Pancreas (tissue), 10 donors: ENCODE measurements around the gene ATG7. TPM values are rescaled to one million over a fixed set of nuclear protein-coding genes. Genes with fewer than 3 reads are reported as not detected.

Source experiments
- ATAC-seq, 4 donors: fragments of 200-7000 bp; cut with Tn5 transposase; one replicate each; pipeline versions ENCODE4 v1.8.0 to v1.9.1; 2020; ENCODE audit warnings: mild to moderate bottlenecking in 4 of 4, moderate library complexity in 4 of 4
- DNase-seq, 6 donors: peaks; one replicate each; pipeline ENCODE4 v3.0.0-alpha.2; 2020
- FAIRE-seq: peaks from 2 replicates; lab custom pipeline; 2012; peaks lifted over from hg19 to GRCh38; lab: Jason Lieb, UNC
- H3K27ac ChIP-seq, 4 donors: fragments of 200-600 bp; sonication (generic); 1 replicate in 3 of 4; 2 replicates in 1 of 4; pipeline versions ENCODE4 v1.5.0 to v1.8.0; 2020
- H3K27me3 ChIP-seq, 4 donors: fragments of 200-600 bp; one replicate each; pipeline ENCODE4 v1.8.0; 2021
- H3K36me3 ChIP-seq, 3 donors: fragments of 200-600 bp; sonication (generic) in 1 of 3; one replicate each; pipeline versions ENCODE4 v1.5.0 to v1.8.0; 2020 to 2021
- H3K4me1 ChIP-seq, 3 donors: fragments of 200-600 bp; one replicate each; pipeline ENCODE4 v1.8.0; 2021
- H3K4me3 ChIP-seq, 4 donors: fragments of 200-600 bp; sonication (generic) in 2 of 4; one replicate each; pipeline versions ENCODE4 v1.5.0 to v1.8.0; 2020 to 2021
- H3K9me3 ChIP-seq, 4 donors: fragments of 200-600 bp; one replicate each; pipeline ENCODE4 v1.8.0; 2021
- WGBS, 2 donors: extraction: QIAGEN DNeasy Blood & Tissue Kit; methylation state at CpG; one replicate each; pipeline ENCODE4 v1.1.7; 2013; 5-methylcytosine and 5-hydroxymethylcytosine counted together
- intact Hi-C, 3 donors: fragments of 100-400 bp; cut with DNase I; formaldehyde crosslinking; loops; one replicate each; pipeline versions ENCODE4 v1.11.1 to v1.14.2; 2022
- polyA plus RNA-seq, 2 donors: library from polyadenylated mRNA; stranded (reverse); fragments of 200-250 nt; gene quantifications; one replicate each; pipeline ENCODE4 v1.2.3, GENCODE V29; 2013
- total RNA-seq, 6 donors: library from RNA; stranded (reverse); fragmentation: NEBNext Ultra II Directional in 4 of 6; extraction: Animal tissue kit (Norgen Biotek cat#: 25700) in 4 of 6; gene quantifications; one replicate each; pipeline versions ENCODE4 v1.2.1 to v1.2.4, GENCODE V29; 2021 to 2023
- TF ChIP-seq, protein P1 (sequence below), 4 donors: fragments of 200-600 bp; sonication (generic) in 3 of 4; IDR thresholded peaks; one replicate each; pipeline versions ENCODE4 v1.5.0 to v1.8.0; 2021; ENCODE audit warnings: antibody characterized with exemption in 4 of 4
- donor health status: healthy with polysubstance abuse.
- donor health status: DM: no; HTN: no; CAD: no; lungs with moderate emphysema.
- donor health status: DM: no; HTN: no; CAD: no.
- donor health status: control.
- donor health status: control.
- donor health status: Bipolar disorder and iron deficiency.
- donor health status: DM: yes; HTN: yes; CAD: no.
- donor health status: DM: no; HTN: no; CAD: no.
- donor health status: DM: no; HTN: no; CAD: no.
- donor health status: DM: yes; HTN: yes; CAD: no.

The ATG7 gene
- total and polyA plus RNA-seq, 8 donors = 5.1 to 28.0 (median 15.7) TPM

DNA sequence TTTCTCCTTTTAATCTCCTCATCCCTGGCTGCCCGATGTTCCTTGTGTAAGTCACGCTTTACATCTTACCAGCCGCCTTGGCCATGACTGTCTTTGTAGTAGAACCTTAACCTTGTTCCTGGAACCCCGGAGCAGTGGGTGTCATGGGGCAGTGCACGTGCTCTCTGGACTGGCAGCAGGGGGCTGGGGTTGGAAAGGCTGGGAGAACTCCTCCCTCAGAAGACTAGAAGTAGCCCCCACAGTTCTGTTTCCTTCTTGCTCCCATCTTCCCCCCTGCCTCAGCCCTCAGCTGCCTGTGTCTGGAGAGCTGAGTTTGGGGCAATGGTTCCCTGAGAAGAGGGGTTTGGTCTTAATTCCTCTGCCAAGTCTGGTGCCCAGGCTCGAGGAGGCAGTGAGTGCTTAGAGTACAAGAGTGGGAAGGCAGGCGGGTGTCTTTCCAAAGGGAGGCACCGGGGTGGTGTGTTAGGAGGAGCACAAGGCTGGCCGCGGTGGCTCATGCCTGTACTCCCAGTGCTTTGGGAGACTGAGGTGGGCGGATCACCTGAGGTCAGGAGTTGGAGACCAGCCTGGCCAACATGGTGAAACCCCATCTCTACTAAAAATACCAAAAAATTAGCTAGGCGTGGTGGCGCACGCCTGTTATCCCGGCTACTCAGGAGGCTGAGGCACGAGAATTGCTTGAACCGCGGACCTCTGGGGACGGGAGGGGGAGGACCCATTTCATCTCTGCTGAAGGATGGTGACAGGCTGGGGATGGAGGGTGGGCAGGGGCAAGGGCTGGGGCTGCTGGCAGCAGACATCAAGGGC, 271.1 kb downstream of the ATG7 start:
- TF ChIP-seq, protein P1, sequence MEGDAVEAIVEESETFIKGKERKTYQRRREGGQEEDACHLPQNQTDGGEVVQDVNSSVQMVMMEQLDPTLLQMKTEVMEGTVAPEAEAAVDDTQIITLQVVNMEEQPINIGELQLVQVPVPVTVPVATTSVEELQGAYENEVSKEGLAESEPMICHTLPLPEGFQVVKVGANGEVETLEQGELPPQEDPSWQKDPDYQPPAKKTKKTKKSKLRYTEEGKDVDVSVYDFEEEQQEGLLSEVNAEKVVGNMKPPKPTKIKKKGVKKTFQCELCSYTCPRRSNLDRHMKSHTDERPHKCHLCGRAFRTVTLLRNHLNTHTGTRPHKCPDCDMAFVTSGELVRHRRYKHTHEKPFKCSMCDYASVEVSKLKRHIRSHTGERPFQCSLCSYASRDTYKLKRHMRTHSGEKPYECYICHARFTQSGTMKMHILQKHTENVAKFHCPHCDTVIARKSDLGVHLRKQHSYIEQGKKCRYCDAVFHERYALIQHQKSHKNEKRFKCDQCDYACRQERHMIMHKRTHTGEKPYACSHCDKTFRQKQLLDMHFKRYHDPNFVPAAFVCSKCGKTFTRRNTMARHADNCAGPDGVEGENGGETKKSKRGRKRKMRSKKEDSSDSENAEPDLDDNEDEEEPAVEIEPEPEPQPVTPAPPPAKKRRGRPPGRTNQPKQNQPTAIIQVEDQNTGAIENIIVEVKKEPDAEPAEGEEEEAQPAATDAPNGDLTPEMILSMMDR (IDR thresholded peaks at IDR 0.05) = no peak
- Histone ChIP-seq H3K27me3 (no peaks in the 10 kb centered on the region), H3K9me3 (no peaks in the 10 kb centered on the region), H3K36me3 (no peaks in the 10 kb centered on the region), H3K27ac (no peak overlapping the region), H3K4me3 (no peak overlapping the region), H3K4me1 (no peaks in the 10 kb centered on the region)
- FAIRE-seq = no peak
- intact Hi-C loops = no loop called here
- WGBS, 2 donors = 94 to 96% methylated on average over 19 of the region's 19 CpGs
- no peak for DNase-seq
- ATAC-seq = no peak

DNA sequence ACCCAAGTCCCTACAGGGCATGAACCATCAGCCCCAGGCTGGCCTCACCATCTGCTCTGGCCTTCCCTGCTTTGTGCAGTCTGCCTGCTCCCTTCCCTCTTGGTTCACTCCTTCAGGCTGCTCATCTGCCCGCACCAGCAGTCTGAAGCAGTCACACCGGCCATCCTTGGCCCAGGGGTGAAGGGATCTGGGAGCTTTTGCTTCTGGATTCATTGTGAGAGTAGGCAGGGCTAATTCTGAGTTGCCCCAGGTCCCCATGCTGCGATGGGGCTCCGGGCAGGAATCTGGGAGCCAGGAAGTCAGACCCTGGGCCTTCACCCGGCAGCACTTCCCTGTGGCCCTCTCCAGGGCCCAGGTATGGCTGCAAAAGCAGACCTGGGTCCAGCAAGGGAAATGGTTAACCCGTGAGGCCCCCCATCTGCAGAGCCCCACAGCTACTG, 271.8 kb downstream of the ATG7 start:
- H3K36me3 ChIP-seq = no peaks in the 10 kb centered on the region
- WGBS, 2 donors = 93 to 97% methylated on average over 6 of the region's 6 CpGs
- H3K4me1 ChIP-seq = peaks cover 0 to 2% (median 0%) of the 10 kb centered on the region in 3 donors
- no peak overlapping the region for H3K27ac ChIP-seq
- H3K4me3 ChIP-seq = no peak overlapping the region
- H3K9me3 ChIP-seq = no peaks in the 10 kb centered on the region
- FAIRE-seq (no peak), ATAC-seq (no peak), DNase-seq (no peak)
- intact Hi-C loops = no loop called here
- no peaks in the 10 kb centered on the region for H3K27me3 ChIP-seq
- TF ChIP-seq, protein P1 (IDR thresholded peaks at IDR 0.05) = no peak

DNA sequence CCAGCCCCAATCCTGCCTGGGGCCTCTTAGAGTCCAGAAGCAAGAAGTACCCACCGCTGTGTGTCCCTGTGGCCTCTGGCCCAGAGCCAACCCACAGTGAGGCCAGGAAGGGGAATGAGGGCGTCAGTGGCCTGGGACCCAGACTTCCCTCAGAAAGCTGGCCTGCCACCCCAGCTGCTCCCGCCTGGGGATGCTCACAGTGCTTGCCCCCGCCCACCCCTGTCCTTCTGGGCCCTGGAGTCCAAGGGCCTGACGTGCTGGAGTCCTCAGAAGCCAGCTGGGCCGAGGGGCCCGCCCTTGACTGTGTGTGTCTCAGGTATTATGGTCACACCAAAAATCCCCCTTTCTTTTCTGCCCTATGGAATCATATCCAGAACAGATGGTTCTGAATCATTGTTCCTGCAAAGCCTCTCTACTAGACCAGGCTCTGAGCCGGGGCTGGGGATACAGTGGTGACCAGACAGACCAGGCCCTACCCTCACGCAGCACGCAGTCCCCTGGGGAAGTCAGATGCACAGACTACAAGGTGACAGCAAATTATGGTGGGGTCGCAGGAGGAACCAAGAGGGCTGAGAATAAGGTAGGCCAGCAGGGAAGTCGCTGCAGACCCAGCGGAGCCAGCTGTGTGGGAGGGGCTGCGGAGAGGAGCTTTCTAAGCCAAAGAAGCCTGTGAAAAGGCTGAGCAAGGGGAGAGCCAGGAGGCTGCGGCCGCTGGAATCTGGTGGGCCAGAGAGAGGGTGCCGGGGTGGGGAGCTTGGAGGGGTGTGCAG, 272.4 kb downstream of the ATG7 start:
- Histone ChIP-seq H3K9me3 (no peaks in the 10 kb centered on the region), H3K4me3 (no peak overlapping the region), H3K27me3 (no peaks in the 10 kb centered on the region), H3K27ac (no peak overlapping the region), H3K4me1 (peaks cover 0 to 3% (median 0%) of the 10 kb centered on the region in 3 donors), H3K36me3 (no peaks in the 10 kb centered on the region)
- FAIRE-seq (no peak), DNase-seq (no peak), ATAC-seq (peak in 1 of 4 donors; percentile 11)
- intact Hi-C loops = no loop called here
- WGBS, 2 donors = 86 to 94% methylated on average over 14 to 17 of the region's 17 CpGs
- TF ChIP-seq, protein P1 (IDR thresholded peaks at IDR 0.05) = no peak

DNA sequence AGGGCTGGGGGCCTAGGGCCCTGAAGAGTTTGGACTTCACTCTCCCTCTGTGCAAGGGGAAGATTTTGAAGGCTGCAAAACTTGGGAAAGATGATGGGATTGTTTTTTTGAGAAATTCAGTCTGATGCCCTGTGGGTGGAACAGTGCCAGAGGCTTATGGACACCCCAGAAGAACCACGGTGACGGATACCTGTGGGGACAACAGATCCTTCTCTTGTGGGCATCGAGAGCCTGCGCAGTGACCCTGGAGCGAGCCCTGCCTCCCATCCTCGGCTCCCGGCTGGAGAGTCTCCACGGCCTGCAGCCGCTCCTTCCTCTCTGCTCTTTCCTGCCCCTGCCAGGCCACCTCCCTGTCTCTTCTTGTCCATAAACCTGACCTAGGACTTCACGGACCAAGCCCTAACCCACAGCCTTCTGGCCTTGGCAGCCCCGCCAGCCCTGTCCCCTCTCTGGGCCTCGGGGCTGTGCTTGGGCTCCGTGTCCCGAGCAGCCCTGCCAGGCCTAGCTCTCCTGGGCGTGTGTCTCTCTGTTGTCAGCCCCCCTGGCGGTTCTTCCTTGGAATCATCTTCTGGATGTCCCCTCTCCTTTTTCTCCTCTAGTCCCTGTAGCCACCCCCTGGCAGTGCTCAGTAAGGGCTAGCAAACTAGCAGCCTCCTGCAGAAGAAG, 273.1 kb downstream of the ATG7 start:
- TF ChIP-seq, protein P1 (IDR thresholded peaks at IDR 0.05) = no peak
- H3K36me3 ChIP-seq = no peaks in the 10 kb centered on the region
- no peaks in the 10 kb centered on the region for H3K27me3 ChIP-seq
- FAIRE-seq (no peak), ATAC-seq (no peak), DNase-seq (peak in 2 of 6 donors; percentile 12 to 54)
- H3K4me3 ChIP-seq = no peak overlapping the region
- H3K27ac ChIP-seq = no peak overlapping the region
- H3K4me1 ChIP-seq = peaks cover 0 to 3% (median 0%) of the 10 kb centered on the region in 3 donors
- 85 to 88% methylated on average over 16 of the region's 16 CpGs for WGBS, 2 donors
- H3K9me3 ChIP-seq = no peaks in the 10 kb centered on the region
- intact Hi-C loops = no loop called here
